DMS53 treated with DMSO at 0.1 percent for 48 hours (cell line): ENCODE data around the gene KRTAP2-3.
"Not testable (repeated sequence)": the region's sequence is repeated elsewhere in the genome, so short reads cannot be mapped to it uniquely, and the experiment has no call there.

Source experiments
- DNase-seq: peaks from one replicate; lab custom pipeline; 2025; ENCODE audit not compliant: unreplicated experiment; lab: John Stamatoyannopoulos, UW

The KRTAP2-3 gene

GRCh38 chr17:41060052-41060604 lies at the start of gene KRTAP2-3:
Gene KRTAP2-3 (minus strand): TSS chr17:41060114. CDS start chr17:41060050, 64 bp downstream.
- DNase-seq = no peak

GRCh38 chr17:41108728-41109386 lies 48.9 kb upstream of the KRTAP2-3 start:
- DNase-seq = not testable (repeated sequence)

- DNase-seq = no peak
These were observed 48.1 kb upstream of the KRTAP2-3 start for GRCh38 chr17:41107941-41108450.

- DNase-seq = not testable (repeated sequence)
These were observed 45.4 kb upstream of the KRTAP2-3 start, which contains the start of gene KRTAP4-9 for GRCh38 chr17:41105347-41105746. Gene KRTAP4-9 (plus strand): TSS chr17:41105389. CDS start chr17:41105389, 0 bp downstream.

GRCh38 chr17:41104386-41105038 lies 44.6 kb upstream of the KRTAP2-3 start:
- not testable (repeated sequence) for DNase-seq

- DNase-seq = no peak
These were observed 44.0 kb upstream of the KRTAP2-3 start for GRCh38 chr17:41103896-41104295.

GRCh38 chr17:41101586-41102259 lies 41.8 kb upstream of the KRTAP2-3 start, which contains the start of gene KRTAP4-16:
Gene KRTAP4-16 (minus strand): TSS chr17:41102209. CDS start chr17:41102209, 0 bp downstream.
- DNase-seq = no peak

GRCh38 chr17:41099682-41100480 lies 40.0 kb upstream of the KRTAP2-3 start:
- DNase-seq = not testable (repeated sequence)

- DNase-seq = no peak
These were observed 38.6 kb upstream of the KRTAP2-3 start for GRCh38 chr17:41098481-41098880.

GRCh38 chr17:41098042-41098441 lies 38.1 kb upstream of the KRTAP2-3 start, which contains the start of gene KRTAP4-8:
Gene KRTAP4-8 (minus strand): TSS chr17:41098142. CDS start chr17:41098084, 58 bp downstream.
- DNase-seq = no peak

- DNase-seq = no peak
These were observed 36.1 kb upstream of the KRTAP2-3 start for GRCh38 chr17:41096055-41096454.

GRCh38 chr17:41088760-41089352 lies 28.9 kb upstream of the KRTAP2-3 start:
- not testable (repeated sequence) for DNase-seq

GRCh38 chr17:41084100-41084856 lies 24.4 kb upstream of the KRTAP2-3 start, which contains the start of gene KRTAP4-7:
Gene KRTAP4-7 (plus strand): TSS chr17:41084150. CDS start chr17:41084207, 57 bp downstream.
- DNase-seq = not testable (repeated sequence)

- not testable (repeated sequence) for DNase-seq
These were observed 23.5 kb upstream of the KRTAP2-3 start for GRCh38 chr17:41083427-41083826.

GRCh38 chr17:41082626-41083025 lies 22.7 kb upstream of the KRTAP2-3 start:
- no peak for DNase-seq

GRCh38 chr17:41076788-41077187 lies 16.9 kb upstream of the KRTAP2-3 start:
- DNase-seq = no peak

- no peak for DNase-seq
These were observed 13.8 kb upstream of the KRTAP2-3 start for GRCh38 chr17:41073676-41074075.

GRCh38 chr17:41071606-41072360 lies 11.9 kb upstream of the KRTAP2-3 start:
- peak; percentile 6 for DNase-seq
